ENCODE data around the gene COG4.
A peak's percentile ranks its signal among the peaks of the same experiment; 100 is the strongest.

Gene COG4

GRCh38 chr16:70512456-70512855 lies 10.9 kb downstream of the COG4 start:
- Histone ChIP-seq H3K27ac (no peak overlapping the region), H3K9me3 (no peaks in the 10 kb centered on the region), H3K4me3 (ENCODE audit: low read depth in 1 of 2, low read length in 1 of 2) (no peak overlapping the region), H3K4me1 (ENCODE audit: control insufficient read depth in 1 of 2, insufficient read depth in 1 of 2, low read depth in 1 of 2, low read length in 1 of 2) (no peaks in the 10 kb centered on the region), H3K36me3 (peaks cover 100% of the 10 kb centered on the region), H3K27me3 (no peaks in the 10 kb centered on the region)
- no peak for TF ChIP-seq CTCF (IDR thresholded peaks at IDR 0.05)

GRCh38 chr16:70511833-70512232 lies 11.5 kb downstream of the COG4 start:
- Histone ChIP-seq H3K9me3 (no peaks in the 10 kb centered on the region), H3K36me3 (peaks cover 100% of the 10 kb centered on the region)
- no peak for TF ChIP-seq CTCF (IDR thresholded peaks at IDR 0.05)

GRCh38 chr16:70510216-70510615 lies 13.1 kb downstream of the COG4 start:
- TF ChIP-seq CTCF (IDR thresholded peaks at IDR 0.05), result no peak
- Histone ChIP-seq H3K27me3 (no peaks in the 10 kb centered on the region), H3K4me3 (ENCODE audit: low read depth in 1 of 2, low read length in 1 of 2) (no peak overlapping the region), H3K36me3 (peaks cover 94% of the 10 kb centered on the region), H3K4me1 (ENCODE audit: control insufficient read depth in 1 of 2, insufficient read depth in 1 of 2, low read depth in 1 of 2, low read length in 1 of 2) (no peaks in the 10 kb centered on the region), H3K27ac (no peak overlapping the region), H3K9me3 (no peaks in the 10 kb centered on the region)

More at GRCh38 chr16:70511833-70512232, 11.5 kb downstream of the COG4 start:
- Histone ChIP-seq H3K27me3 (no peaks in the 10 kb centered on the region), H3K4me3 (ENCODE audit: low read depth in 1 of 2, low read length in 1 of 2) (no peak overlapping the region), H3K4me1 (ENCODE audit: control insufficient read depth in 1 of 2, insufficient read depth in 1 of 2, low read depth in 1 of 2, low read length in 1 of 2) (no peaks in the 10 kb centered on the region), H3K27ac (no peak overlapping the region)

GRCh38 chr16:70508752-70509151 lies 14.6 kb downstream of the COG4 start:
- Histone ChIP-seq H3K27me3 (no peaks in the 10 kb centered on the region), H3K4me1 (ENCODE audit: control insufficient read depth in 1 of 2, insufficient read depth in 1 of 2, low read depth in 1 of 2, low read length in 1 of 2) (no peaks in the 10 kb centered on the region), H3K9me3 (no peaks in the 10 kb centered on the region), H3K36me3 (peaks cover 88% of the 10 kb centered on the region), H3K27ac (peak overlapping the region; percentile 6), H3K4me3 (ENCODE audit: low read depth in 1 of 2, low read length in 1 of 2) (no peak overlapping the region)
- TF ChIP-seq CTCF (IDR thresholded peaks at IDR 0.05), result no peak

- Histone ChIP-seq H3K9me3 (no peaks in the 10 kb centered on the region), H3K4me1 (ENCODE audit: control insufficient read depth in 1 of 2, insufficient read depth in 1 of 2, low read depth in 1 of 2, low read length in 1 of 2) (no peaks in the 10 kb centered on the region), H3K36me3 (peaks cover 95% of the 10 kb centered on the region), H3K27me3 (no peaks in the 10 kb centered on the region), H3K4me3 (ENCODE audit: low read depth in 1 of 2, low read length in 1 of 2) (no peak overlapping the region), H3K27ac (no peak overlapping the region)
- no peak for TF ChIP-seq CTCF (IDR thresholded peaks at IDR 0.05)
Observed at GRCh38 chr16:70496513-70496912, 26.8 kb downstream of the COG4 start.

Data from neutrophil (primary cell).